Transverse colon (tissue), 4 donors: ENCODE measurements around the gene DROSHA. TPM values are rescaled to one million over a fixed set of nuclear protein-coding genes. Genes with fewer than 3 reads are reported as not detected.

Experiments used
- DNase-seq: peaks from one replicate; pipeline ENCODE4 v3.0.0-alpha.2; 2019
- H3K27ac ChIP-seq, 4 donors: fragments of 200-600 bp; sonication (generic); 2 replicates each; pipeline ENCODE4 v1.5.1; 2016 to 2018; ENCODE audit warnings: inconsistent platforms in 4 of 4
- H3K27me3 ChIP-seq: fragments of 200-600 bp; sonication (generic); 2 replicates; pipeline ENCODE4 v1.5.1; 2017; ENCODE audit warnings: inconsistent platforms
- H3K36me3 ChIP-seq, 4 donors: fragments of 200-600 bp; sonication (generic); 2 replicates each; pipeline ENCODE4 v1.5.1; 2017 to 2019; ENCODE audit warnings: inconsistent platforms in 4 of 4
- H3K4me1 ChIP-seq, 4 donors: fragments of 200-600 bp; sonication (generic); 2 replicates each; pipeline ENCODE4 v1.5.1; 2017 to 2020; ENCODE audit warnings: inconsistent platforms in 4 of 4
- H3K4me3 ChIP-seq, 4 donors: fragments of 200-600 bp; sonication (generic); 1 replicate in 1 of 4; 2 replicates in 3 of 4; pipeline versions ENCODE4 v1.5.1 to v1.6.1; 2017 to 2019; ENCODE audit warnings: inconsistent platforms in 4 of 4
- H3K9me3 ChIP-seq, 2 donors: fragments of 200-600 bp; sonication (generic); 2 replicates each; pipeline ENCODE4 v1.5.1; 2017 to 2019; ENCODE audit warnings: inconsistent platforms in 2 of 2
- EP300 ChIP-seq: sonication (generic); formaldehyde crosslinking; IDR thresholded peaks from one replicate; pipeline ENCODE4 v1.6.1; 2017; ENCODE audit warnings: antibody characterized with exemption, low read depth
- POLR2A ChIP-seq: fragments of 450-650 bp; IDR thresholded peaks from one replicate; pipeline ENCODE4 v1.6.1; 2016; ENCODE audit warnings: antibody characterized with exemption, mild to moderate bottlenecking, moderate library complexity
- POLR2AphosphoS5 ChIP-seq, 3 donors: sonication (generic); formaldehyde crosslinking; IDR thresholded peaks; one replicate each; pipeline ENCODE4 v1.6.1; 2016; ENCODE audit warnings: antibody characterized with exemption in 3 of 3
- WGBS, 2 donors: methylation state at CpG; one replicate each; pipeline ENCODE4 v1.1.5; 2018; ENCODE audit warnings: low coverage in 1 of 2; 5-methylcytosine and 5-hydroxymethylcytosine counted together
- in situ Hi-C, 4 donors: fragments of 200-750 bp; cut with MboI; loops; one replicate each; pipeline versions ENCODE4 v1.15.0 to v1.15.1; 2017; ENCODE audit warnings: low sequenced_read_pairs in 3 of 4, low pct_ligation_motif_present in 1 of 4, low pct_unique_long_range_greater_than_20kb in 1 of 4
- intact Hi-C: fragments of 100-400 bp; cut with DNase I; formaldehyde crosslinking; loops from one replicate; pipeline ENCODE4 v1.15.1; 2023; ENCODE audit warnings: low total_unique reads
- total RNA-seq, 4 donors: library from RNA; depleted of rRNA; stranded (reverse); fragments of >200 nt; gene quantifications; one replicate each; pipeline ENCODE4 v1.1.0, GENCODE V29; 2016
- TF ChIP-seq, protein P1 (sequence below), 5 experiments: fragments of 200-600 bp in 3 of 5; fragments of 450-650 bp in 2 of 5; sonication (generic) in 3 of 5; IDR thresholded peaks; 1 replicate in 2 of 5; 2 replicates in 3 of 5; pipeline ENCODE4 v1.5.1; 2016 to 2017; ENCODE audit warnings: antibody characterized with exemption in 5 of 5, inconsistent platforms in 3 of 5, mild to moderate bottlenecking in 2 of 5, moderate library complexity in 1 of 5

DROSHA gene
- total RNA-seq, 4 donors from 2014 or later, result 32.2 to 503 (median 47.4) TPM

GRCh38 chr5:31452314-31452713 lies 79.6 kb downstream of the DROSHA start:
- Histone ChIP-seq H3K27ac (no peak overlapping the region), H3K36me3 (peaks cover 0 to 55% (median 19%) of the 10 kb centered on the region in 4 donors), H3K27me3 (no peaks in the 10 kb centered on the region), H3K9me3 (peaks cover 8 to 11% of the 10 kb centered on the region in 2 donors), H3K4me3 (no peak overlapping the region), H3K4me1 (no peaks in the 10 kb centered on the region)
- TF ChIP-seq EP300, result no peak
- TF ChIP-seq POLR2A, result no peak
- no peak for TF ChIP-seq POLR2AphosphoS5 (IDR thresholded peaks at IDR 0.05)
- TF ChIP-seq, protein P1, sequence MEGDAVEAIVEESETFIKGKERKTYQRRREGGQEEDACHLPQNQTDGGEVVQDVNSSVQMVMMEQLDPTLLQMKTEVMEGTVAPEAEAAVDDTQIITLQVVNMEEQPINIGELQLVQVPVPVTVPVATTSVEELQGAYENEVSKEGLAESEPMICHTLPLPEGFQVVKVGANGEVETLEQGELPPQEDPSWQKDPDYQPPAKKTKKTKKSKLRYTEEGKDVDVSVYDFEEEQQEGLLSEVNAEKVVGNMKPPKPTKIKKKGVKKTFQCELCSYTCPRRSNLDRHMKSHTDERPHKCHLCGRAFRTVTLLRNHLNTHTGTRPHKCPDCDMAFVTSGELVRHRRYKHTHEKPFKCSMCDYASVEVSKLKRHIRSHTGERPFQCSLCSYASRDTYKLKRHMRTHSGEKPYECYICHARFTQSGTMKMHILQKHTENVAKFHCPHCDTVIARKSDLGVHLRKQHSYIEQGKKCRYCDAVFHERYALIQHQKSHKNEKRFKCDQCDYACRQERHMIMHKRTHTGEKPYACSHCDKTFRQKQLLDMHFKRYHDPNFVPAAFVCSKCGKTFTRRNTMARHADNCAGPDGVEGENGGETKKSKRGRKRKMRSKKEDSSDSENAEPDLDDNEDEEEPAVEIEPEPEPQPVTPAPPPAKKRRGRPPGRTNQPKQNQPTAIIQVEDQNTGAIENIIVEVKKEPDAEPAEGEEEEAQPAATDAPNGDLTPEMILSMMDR (IDR thresholded peaks at IDR 0.05), result no peak
- intact Hi-C loops, result no loop called here
- DNase-seq, result no peak
- in situ Hi-C loops, result no loop called here
- 7 to 100% methylated on average over 1 of the region's 1 CpG for WGBS, 2 donors

- Histone ChIP-seq H3K36me3 (peaks cover 0 to 46% (median 14%) of the 10 kb centered on the region in 4 donors), H3K27me3 (no peaks in the 10 kb centered on the region), H3K27ac (no peak overlapping the region), H3K9me3 (peaks cover 0 to under 1% of the 10 kb centered on the region in 2 donors), H3K4me3 (no peak overlapping the region), H3K4me1 (no peaks in the 10 kb centered on the region)
- DNase-seq, result no peak
- intact Hi-C loops (no loop called here), in situ Hi-C loops (no loop called here)
- TF ChIP-seq POLR2AphosphoS5 (IDR thresholded peaks at IDR 0.05) (no peak), EP300 (no peak), POLR2A (no peak)
- TF ChIP-seq, protein P1 (IDR thresholded peaks at IDR 0.05), result no peak
- 87 to 88% methylated on average over 1 of the region's 1 CpG for WGBS, 2 donors
Measured at GRCh38 chr5:31449962-31450361, 81.9 kb downstream of the DROSHA start.

GRCh38 chr5:31449174-31449573 lies 82.7 kb downstream of the DROSHA start:
- no peaks in the 10 kb centered on the region for H3K27me3 ChIP-seq
- 92 to 96% methylated on average over 7 of the region's 7 CpGs for WGBS, 2 donors
- intact Hi-C loops (no loop called here), in situ Hi-C loops (no loop called here)
- H3K36me3 ChIP-seq, result peaks cover 0 to 50% (median 14%) of the 10 kb centered on the region in 4 donors
- no peak overlapping the region for H3K27ac ChIP-seq
- DNase-seq, result no peak
- no peaks in the 10 kb centered on the region for H3K4me1 ChIP-seq
- no peak overlapping the region for H3K4me3 ChIP-seq
- no peak for TF ChIP-seq POLR2AphosphoS5 (IDR thresholded peaks at IDR 0.05)
- no peak for TF ChIP-seq EP300
- no peak for TF ChIP-seq POLR2A
- TF ChIP-seq, protein P1 (IDR thresholded peaks at IDR 0.05), result no peak
- no peaks in the 10 kb centered on the region for H3K9me3 ChIP-seq

DNA sequence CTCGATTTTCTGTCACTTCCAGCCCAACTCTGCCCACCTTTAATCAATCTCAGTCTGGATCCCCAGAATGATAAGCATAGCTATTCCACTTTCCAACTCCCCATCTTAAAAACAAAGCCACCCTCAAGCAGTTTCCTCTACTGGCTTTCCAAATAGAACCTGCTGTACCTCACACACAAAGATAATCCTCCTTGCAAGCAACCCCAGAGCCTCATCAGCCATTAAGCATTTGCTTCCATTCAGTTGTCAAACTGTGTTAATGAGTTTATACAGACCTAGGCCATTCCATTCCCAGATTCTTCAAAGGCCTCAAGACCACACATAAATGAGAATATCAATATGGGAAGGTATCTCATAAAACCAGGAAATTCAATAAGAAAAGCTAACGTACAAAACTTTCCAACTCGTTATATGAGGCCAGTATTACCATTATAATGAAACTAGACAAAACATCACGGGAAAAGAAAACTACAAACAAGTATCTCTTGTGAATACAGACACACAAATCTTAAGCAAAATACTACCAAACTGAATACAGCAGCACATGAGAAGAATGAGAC lies 86.8 kb downstream of the DROSHA start:
- in situ Hi-C loops, result no loop called here
- no peak for TF ChIP-seq EP300
- TF ChIP-seq, protein P1 (IDR thresholded peaks at IDR 0.05), result no peak
- no peak for TF ChIP-seq POLR2A
- TF ChIP-seq POLR2AphosphoS5 (IDR thresholded peaks at IDR 0.05), result no peak
- no peak overlapping the region for H3K27ac ChIP-seq
- DNase-seq, result no peak
- no peak overlapping the region for H3K4me3 ChIP-seq
- H3K4me1 ChIP-seq, result no peaks in the 10 kb centered on the region
- 96% methylated on average over 3 to 4 of the region's 4 CpGs for WGBS, 2 donors
- no peaks in the 10 kb centered on the region for H3K27me3 ChIP-seq
- intact Hi-C loops, result no loop called here
- H3K9me3 ChIP-seq, result no peaks in the 10 kb centered on the region
- H3K36me3 ChIP-seq, result peaks cover 0 to 35% (median 14%) of the 10 kb centered on the region in 4 donors
